Stimulated activated CD8-positive, alpha-beta memory T cell treated with anti-CD3 and anti-CD28 coated beads, Interleukin-15, amount 100 ng/mL, for 1 hour (primary cell): ENCODE data around the gene TNFRSF1A.

Source experiments
- DNase-seq: peaks from one replicate; pipeline ENCODE4 v3.0.0-alpha.2; 2020; ENCODE audit warnings: low read depth

TNFRSF1A gene

DNA sequence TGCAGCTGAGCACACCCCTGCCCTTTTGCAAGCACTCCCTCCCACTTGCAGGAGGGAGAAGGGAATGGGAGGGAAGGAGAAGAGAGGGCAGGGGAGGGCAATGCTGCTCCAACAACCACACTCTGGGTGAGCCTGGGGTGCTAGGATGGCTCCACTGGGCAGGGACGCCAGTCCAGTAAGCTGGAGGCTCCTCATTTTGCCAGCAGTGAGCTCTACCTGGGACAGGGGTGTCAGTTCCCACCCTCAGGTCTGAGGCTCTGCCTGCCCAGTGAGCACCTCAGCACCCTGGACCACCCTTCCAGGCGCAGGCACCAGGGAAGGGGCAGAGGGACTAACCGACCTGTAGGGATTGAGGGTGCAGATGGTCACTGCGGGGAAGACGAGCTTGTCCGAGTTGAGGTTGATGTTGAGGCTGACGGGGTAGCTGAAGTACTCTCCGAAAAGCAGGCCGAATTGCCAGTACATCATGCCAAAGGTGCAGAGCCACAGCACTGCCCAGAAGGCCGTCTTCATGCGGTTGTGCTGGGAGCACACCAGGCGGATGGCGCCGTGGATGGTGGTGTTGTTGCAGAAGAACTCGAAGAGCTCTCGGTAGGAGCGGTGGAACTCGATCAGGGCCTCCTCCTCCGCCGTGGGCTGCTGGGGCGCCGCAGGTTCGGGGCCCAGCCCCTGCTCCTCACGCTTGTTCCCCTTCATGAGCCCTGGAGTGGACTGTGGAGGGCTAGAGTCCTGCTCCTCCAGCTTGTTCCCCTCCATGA lies 32.3 kb upstream of the TNFRSF1A start:
- no peak for DNase-seq

DNA sequence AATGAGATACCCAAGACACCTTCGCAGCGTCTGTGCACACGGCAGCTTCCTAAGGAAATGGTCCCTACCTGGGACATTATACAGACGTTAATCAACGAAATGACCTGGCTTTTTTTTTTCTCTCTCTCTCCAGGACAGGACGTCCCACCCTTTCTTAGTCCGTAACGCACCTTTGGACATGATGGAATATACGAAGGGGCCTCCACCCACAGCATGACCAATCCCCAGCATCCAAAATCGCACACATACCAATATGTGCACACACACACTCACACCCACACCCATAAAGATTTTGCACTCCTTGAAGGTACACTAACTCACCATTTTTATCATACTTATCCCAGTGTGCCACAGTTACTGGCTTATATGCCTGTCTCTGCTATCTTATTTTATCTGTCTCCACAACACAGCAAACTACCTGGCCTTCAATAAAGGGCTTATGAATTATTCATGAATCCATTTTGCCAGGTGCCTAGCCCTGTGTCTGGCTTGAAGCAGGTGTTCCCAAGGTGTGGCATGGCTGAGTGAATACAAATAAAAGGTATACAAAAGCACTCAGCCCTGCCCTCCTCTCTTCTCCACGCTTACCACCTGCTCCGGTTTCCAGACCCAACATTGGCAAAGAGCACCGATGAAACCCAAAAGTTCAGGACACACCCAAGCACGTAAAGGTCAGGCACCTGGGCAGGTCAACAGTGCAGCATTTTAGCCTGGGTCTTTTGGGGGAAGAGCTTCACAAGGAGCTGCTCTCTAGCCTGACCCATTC lies 31.3 kb upstream of the TNFRSF1A start:
- no peak for DNase-seq

DNA sequence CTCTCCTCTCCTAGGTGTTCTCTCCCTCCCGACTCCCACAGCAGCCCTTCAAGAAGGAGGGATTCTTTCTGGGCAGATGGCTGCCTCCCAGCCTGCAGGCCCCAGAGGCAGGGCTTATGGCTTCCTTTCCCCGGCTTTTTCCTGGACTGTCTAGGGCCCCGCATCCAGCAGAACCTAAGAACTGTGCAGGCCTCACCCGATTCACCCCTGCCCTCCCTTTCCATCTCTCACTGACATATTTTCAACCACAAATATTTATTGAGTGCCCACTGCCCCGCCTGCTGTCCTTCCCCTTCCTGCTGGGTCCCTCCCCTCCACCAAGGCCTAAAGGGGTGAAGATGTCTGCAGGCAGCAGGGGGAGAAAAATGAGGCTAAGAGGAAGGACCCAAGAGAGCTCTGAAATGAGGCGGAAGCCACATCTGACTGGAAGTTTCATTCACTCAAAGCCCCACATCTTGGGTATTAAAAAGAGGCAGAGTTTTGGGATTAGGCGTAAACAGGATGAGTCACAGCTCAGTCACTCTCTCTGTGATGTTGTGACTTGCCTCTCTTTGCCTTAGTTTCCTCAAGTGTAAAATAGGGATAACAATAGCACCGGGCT lies 30.6 kb upstream of the TNFRSF1A start:
- no peak for DNase-seq

DNA sequence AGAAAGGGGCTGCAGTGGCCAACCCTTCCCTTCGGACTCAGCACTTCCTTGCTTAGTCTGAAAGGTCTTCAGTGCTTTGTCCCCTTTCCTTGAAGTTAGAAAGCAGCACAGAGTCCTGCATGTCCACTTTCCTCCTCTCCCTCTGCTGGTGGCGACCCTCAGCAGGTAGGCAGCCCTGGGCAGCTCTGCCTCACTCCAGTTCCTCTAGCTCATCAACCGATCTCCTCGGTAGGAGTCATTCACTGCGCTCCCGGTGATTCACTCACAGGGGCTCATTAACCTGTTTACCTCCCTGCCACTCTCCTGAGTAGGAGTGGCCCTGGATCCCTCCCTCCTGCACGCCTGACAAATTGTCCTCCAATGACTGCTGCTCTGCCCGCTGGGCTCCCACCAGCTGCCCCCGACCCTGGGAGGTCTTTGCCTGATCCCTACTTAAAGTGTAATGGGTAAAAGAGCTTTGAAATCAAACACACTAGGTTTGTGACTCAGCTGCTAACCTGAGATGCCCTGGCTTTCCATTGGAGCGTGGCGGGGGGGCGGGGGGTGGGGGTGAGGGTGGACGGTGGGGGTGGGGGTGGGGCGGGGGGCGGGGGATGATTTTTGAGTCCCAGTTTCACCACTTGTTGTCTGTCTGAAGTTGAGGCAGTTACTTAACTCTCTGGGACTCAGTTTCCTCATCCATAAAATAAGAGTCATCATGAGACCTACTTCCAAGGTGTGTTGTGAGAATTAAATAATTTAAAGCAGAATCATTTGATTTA lies 29.3 kb upstream of the TNFRSF1A start:
- DNase-seq: no peak

DNA sequence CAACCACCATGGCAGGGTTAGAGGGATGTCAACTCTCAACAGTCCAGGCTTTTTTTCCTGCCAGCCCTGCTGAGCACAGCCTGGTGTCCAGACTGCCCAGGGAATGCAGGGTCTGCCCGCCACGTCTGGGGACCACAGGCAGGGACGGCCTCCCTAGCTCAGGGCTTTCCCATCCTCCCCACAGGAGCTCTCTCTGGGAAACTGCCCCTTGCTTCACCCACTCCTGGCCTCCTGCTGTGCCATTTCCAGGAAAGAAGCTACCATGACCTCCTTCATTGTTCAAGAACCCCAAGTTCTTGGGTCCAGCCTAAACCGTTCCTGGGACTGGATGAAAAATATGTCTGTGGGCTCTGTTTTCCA lies 28.7 kb upstream of the TNFRSF1A start:
- DNase-seq: no peak

DNA sequence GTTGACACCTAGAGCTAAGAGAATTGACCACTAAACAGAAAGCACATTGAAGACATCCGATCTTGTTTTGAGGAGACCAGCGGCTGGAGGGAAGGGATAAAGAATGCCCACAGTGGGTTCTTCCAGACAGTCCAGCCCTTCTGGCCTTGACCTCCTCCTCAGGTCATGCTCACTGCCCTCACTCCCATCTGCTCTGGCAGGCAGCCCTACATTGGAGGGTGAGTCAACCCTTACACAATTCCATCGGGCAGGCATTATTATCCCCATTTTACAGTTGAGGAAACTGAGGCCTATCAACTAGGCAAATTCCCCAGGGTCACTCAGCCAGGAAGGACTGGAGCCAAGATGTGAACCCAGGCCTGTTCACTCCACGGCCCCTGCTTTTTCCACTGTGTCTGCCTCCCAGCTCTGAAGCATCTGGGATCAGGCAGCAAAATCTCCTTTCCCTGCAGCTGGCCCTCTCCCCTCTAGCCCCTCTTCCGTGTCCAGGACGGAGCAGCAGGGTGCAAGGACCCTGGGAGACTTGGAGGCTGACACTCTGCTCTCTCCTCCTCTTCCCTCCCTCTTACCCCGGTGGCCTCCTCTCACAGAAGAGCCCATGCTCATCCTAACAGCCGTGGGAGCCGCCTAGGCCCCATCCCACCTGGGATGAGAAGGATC lies 28.2 kb upstream of the TNFRSF1A start:
- DNase-seq: no peak

DNA sequence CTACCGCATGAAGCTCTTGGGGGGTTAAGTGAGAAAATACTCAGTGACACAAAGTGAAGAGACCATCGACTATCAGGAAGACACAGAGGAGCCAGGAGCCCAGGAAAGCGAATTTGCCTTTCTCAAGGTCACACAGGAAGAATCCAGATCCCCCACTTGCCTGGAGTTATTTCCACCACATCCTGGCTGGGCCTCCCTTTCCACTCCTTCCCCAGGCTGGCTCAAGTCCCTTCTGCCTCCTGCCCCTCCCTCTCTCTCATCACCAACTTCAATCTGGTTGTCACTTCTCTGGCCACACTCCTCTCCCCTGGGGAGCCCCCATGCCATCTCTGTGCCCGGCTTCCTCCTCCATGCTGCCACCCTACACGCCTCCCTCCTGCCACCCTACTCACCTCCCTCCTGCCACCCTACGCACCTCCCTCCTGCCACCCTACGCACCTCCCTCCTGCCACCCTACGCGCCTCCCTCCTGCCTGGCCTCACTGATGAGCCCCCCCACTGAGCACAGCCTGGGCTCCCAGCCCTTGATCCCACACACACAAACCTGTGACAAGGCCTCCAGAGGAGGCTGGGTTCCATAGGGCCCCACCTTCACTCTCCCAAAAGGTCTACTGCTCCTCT lies 27.1 kb upstream of the TNFRSF1A start:
- no peak for DNase-seq

DNA sequence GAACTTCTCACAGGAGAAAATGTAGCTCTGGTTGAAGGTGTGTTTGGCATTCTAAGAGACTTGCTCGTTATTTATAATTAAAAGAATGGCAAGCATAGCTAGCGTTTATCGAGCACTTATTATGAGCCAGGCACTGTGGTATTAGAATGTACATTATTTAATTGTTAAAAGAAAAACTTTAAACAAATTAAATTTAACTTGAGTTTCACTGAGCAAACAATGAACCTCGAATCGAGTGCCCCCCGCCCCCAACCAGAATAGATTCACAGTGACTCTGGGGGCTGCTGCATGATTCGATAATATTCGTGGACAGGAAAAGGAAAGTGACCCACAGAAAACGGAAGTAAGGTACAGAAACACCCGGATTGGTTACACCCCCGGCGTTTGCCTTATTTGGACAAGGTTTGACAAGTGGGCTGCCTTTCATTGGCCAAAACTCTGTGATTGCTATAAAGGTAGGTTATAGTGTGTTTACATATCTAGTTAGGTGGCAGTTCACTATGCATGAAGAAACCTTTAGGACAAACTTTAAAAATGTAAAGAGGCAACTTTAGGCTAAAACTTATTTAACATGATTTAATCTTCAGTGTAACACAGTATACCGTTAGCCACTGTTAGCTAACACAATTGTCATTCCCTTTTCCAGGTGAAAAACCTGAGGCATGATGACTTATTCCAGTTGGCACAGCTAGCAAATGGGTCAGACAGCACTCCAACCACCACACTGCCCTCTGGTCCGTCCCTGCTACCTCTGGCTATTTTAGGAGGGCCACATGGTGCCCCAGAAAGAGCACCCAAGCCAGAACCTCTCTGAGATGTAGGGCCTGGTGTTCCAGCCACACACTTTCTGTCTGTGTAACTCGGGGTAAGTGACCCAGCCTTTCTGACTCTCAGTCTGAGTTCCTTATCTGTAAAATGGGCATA lies 26.4 kb upstream of the TNFRSF1A start:
- no peak for DNase-seq

DNA sequence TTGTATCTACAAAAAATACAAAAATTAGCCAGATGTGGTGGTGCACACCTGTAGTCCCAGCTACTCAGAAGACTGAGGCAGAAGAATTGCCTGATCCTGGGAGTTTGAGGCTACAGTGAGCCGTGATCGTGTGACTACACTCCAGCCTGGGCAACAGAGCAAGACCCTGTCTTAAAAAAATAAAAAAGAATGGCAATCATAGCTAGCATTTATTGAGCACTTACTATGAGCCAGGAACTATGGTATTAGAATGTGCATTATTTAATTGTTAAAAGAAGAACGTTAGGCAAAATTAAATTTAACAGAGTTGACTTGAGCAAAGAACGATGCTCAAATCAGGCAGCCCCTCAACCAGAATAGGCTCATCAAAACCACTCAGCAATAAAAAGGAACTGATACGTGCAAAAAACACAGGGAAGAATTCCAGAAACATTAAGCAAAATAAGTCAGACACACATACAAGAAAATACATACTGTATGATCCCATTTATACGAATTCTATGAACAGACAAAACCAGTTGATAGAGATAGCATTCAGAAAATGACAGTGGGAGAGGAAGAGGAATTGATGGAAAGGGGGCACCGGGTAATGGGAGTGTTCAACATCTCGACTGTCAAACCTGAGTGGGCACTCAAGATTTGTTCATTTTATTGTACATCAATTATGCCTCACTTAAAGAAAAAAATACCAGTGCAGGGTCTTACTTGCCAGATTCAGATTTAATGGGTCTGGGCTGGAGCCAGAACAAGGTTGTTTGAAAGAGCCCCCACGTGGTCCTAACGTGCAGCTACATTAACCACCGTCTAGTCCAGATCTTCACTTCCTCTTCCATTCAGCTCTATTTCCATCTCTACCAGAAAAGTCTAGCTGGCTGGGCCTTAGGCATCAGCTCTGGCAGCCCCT lies 25.4 kb upstream of the TNFRSF1A start:
- no peak for DNase-seq

DNA sequence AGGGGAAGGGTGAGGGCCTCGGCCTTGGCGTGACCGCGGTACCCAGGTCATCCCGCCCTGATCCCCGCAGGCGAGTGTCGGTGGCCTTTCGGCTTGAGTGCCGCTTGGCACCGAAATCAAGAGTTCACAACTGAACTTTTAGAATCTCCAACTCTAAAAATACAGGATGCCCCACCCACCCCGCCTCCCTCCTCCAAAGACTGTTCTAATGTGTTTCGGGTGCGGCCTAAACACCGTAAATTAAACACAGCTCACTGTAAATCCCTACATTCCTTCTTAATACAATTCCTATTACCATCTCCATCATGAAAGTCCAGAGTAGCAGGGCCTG lies 22.1 kb upstream of the TNFRSF1A start:
- DNase-seq: no peak

DNA sequence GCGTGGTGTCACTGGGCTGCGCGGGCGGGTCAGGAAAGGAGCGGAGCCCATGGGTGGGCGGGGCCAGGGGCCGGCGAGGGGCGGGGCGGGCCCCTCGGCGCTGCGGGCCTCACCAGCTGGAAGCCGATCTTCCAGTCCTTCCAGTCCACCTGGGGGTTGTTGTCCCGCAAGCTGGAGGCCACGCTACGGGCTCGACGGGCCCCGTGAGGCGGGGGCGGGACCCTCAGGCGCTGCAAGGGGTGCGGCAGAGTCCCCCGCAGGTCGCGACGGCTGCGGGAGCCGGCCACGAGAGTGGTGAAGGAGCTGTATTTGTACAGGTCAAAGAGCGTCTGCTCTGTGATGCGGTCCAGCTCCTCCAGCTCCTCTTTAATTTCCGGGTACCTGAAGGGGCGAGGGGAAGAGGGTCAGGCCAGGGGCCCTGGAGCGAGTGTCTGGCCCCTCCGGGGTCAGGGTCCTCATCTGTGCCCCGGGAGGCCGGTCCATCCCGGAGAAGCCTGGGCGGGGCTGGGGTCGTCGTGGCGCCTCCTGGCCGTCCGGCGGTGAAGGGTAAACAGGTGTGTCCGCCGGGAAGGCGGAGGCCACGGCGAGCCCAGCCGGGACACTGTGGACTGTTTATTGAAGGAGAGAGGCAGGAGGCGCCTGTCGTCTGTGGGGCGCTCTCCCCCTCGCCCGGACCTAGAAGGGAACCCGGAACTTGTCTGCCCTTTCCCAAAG lies 21.6 kb upstream of the TNFRSF1A start:
- no peak for DNase-seq

DNA sequence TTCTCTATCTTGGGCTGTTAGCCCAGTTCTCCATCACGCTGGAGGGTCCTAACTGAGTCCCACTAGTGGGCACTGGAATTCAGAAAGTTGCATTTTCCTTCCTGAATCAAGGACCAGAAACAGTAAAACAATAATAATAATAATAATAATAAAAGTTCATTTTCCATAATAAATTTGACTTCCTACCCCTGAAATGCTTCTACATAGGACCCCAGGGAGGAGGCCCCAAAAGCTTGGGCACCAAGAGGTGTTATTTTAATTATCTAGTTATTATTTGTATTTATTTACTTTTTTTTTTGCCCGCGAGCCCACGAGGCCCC lies 21.1 kb upstream of the TNFRSF1A start:
- no peak for DNase-seq

DNA sequence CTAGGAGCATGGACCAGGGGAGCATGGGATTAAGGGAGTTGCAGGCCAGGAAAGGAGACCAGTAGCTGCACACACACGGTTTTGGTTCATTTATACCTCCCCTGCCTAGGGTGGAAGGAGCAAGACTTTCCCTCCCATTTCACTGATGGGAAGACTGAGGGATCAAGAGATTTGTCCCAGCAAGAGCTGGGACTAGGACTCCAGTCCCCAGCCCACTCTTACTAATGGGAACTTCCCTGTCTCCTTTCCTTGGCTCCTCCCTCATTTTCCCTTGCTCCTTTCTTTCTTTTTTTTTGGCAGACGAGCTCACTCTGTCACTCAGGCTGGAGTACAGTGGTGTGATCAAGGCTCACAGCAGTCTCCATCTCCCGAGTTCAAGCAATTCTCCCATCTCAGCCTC lies 20.5 kb upstream of the TNFRSF1A start:
- DNase-seq: no peak

DNA sequence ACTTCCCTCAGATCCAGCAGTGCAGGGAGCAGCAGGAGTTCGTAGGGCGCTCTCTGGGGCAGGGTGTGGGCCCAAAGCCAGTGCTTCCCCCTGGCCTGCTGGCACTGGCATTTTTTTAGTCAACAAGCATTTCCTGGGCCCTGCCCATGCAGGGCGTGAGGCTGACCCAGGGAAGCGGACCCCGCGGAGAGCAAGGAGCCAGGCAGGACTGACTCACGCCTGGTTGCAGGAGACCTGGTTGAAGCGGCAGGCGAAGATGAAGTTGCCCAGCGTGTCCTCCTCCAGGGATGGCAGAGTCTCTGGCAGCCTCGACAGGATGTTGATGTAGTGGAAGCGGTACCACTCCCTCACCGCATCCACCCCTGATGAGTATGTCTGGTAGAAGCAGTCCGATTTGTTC lies 20.0 kb upstream of the TNFRSF1A start:
- no peak for DNase-seq

DNA sequence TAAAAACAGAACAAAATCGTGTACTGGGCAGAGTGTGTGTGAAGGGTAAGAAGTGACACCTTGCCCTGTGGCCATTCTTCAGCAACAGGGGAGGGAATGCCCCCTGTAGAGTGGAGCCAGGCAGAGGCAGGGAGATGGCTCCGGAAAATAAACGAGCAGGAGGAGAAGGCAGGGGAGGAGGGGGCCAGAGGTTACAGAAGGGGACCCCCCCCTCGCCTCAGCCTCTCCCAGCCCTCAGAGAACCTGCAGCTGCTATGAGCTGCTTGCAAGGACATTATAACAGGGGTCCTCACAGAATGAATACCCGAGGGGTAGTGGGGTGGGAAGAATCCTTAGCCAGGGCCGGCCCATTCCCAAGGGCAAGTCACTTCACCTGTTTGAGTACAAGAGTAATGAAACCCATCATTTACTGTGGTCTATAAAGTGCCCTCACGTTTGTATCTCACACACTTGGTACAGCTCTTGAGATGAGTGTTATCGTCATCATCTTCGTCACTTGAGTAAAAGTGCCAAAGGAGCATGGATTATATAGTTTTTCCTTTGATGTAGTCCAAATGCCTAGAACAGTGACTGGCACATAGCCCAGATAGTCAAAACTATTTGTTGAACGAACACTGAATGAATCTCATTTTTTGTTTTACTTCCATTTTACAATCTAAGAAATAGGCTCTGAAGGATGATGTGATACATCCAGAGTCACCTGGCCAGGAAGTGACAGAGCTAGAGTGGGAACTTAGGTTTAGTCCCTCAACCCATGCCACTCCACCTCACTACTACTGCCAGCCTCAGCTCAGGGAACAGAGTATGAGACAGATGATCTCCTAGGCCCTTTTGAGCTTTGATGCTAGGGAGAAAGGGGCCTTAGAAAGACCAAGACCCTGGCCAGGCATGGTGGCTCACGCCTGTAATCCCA lies 19.0 kb upstream of the TNFRSF1A start:
- no peak for DNase-seq

DNA sequence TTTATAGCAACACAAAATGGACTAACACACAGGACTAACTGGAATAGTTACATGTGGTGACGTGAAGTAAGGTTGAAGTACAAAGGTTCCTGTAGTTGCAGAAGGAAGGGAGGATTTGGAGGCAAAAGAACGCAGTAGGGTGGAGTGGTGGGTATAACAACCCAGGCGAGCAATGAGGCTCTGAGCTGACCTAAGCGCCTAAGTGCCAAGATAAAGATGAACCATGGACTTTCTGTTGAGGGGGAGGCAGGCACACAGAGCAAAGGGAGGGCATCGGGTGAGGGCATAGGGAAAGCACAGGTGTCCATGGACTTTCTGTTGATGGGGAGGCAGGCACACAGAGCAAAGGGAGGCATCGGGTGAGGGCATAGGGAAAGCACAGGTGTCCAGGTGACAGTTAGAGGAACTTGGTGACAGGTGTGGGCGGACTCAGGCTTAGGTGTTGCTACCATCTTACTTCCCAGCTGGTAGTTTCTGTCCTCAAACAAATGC lies 18.2 kb upstream of the TNFRSF1A start:
- DNase-seq: no peak

DNA sequence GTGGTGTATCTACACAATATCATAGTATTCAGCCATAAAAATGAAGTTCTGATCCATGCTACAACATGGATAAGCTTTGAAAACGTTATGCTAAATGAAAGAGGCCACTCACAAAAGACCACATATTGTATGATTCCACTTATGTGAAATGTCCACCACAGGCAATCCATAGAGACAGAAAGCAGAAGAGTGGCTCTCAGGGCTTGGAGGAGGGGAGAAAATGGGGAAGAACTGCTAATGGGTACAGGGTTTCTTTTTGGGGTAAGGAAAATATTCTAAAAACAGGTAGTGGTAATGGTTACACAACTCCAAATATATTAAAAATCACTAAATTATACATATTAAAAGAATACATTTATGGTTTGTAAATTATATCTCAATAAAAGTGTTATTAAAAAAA lies 17.0 kb upstream of the TNFRSF1A start:
- DNase-seq: no peak

DNA sequence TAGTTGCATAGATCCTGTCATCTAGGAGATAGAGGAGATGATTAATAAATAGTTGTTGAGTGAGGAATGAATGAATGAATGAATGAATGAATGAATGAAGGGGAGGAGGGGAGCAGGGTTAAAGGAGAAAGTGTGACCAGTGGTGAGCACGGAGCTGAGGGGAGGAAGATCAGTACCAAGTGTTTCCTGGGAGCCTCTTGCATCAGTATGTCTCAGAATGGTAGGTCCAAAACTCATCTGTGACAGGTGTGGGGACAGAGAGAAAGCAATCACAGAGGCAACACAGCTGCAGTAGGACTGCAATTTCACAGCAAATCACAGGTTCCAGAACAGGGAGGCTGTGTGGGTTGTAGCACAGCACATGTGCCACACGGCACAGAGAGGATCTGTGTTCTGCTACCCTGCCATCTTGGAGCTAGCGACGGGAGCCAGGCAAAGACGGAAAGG lies 14.5 kb upstream of the TNFRSF1A start:
- no peak for DNase-seq
